Stimulated activated CD4-positive, alpha-beta T cell treated with anti-CD3 and anti-CD28 coated beads, TNF-alpha, amount 100 ng/mL, for 1 hour (primary cell): ENCODE data around the gene PMS2.
"Not testable (repeated sequence)": the region's sequence is repeated elsewhere in the genome, so short reads cannot be mapped to it uniquely, and the experiment has no call there.

Source experiments
- DNase-seq, 3 donors: peaks; one replicate each; pipeline ENCODE4 v3.0.0-alpha.2; 2020; ENCODE audit warnings: low read depth in 3 of 3, low spot score in 1 of 3

Gene PMS2

DNA sequence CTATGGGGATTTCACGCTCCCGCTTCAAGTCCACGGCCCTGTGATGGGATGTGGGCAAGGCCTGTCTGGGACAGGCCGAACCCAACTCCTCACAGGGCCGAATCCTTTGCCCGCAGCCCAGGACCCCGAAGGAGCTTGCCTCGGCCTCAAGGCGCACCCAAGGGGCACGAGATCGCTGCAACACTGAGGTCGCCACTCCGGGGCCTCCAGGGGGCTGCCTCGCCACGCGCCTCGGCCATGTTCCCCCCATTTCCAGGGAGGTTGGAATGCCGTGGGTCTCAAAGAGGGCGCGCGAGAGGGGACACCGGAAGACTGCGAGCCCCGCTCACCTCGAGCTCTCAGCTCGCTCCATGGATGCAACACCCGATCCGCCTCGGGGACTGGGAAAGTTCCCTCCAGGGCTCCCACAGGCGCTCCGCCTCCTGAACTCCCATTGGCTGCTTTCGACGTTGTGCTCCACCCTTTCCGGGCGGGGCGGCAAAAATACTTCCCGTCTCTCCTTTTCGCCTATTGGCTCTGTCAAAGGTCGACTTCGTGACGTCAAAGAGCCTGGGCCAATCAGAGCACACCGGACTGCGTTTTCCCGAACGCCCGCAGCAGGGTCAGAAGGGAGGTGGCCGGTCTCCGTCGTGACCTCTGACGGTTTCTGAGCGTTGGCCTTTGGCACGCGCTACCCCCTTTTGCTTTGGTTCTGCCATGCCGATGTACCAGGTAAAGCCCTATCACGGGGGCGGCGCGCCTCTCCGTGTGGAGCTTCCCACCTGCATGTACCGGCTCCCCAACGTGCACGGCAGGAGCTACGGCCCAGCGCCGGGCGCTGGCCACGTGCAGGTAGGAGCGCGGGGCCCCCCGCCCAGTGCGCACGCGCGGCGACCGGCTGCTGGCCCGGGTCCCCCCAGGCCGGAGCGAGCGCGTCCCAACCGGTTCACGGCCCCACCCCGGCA is at the start of gene PMS2, which contains the start of gene AIMP2:
Gene PMS2 (minus strand): TSS at position 382 of the 944 bp plus-strand sequence. CDS start 30 bp downstream, at position 352.
Gene AIMP2 (plus strand): TSS at position 605 of the 944 bp plus-strand sequence. CDS start 92 bp downstream, at position 697.
- DNase-seq: peak; percentile 81 to 91 (median 86)

DNA sequence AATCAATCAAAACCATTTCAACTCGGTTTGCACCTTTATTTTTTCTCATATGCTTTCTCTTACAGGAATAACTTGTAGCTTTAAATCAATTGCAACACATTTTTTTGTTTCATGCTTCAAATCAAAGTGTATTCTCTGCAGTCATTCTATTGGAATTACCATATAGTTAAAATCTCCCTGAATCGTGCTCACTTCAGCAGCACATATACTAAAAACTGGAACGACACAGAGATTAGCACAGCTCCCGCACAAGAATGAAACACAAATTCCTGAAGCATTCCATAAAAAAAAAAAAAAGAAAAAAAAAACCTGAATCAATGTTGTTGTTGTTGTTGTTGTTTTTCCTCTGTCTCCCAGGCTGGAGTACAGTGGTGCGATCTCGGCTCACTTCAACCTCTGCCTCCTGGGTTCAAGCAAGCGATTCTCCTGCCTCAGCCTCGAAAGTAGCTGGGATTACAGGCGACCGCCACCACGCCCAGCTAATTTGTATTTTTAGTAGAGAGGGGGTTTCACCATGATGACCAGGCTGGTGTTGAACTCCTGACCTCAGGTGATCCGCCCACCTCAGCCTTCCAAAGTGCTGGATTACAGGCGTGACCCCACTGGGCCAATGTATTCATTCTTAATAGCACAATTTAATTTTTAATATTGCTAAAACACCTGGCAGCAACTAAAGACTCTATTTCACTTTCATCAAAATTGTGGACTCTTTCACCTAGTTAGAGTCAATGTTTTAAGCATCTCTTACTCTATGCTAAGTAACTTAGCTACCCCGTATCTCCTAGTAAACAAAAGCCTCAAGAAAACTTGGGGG is 48.7 kb upstream of the PMS2 start:
- DNase-seq: no peak

- no peak for DNase-seq
These were observed 47.8 kb upstream of the PMS2 start for GRCh38 chr7:6056616-6057015.

DNA sequence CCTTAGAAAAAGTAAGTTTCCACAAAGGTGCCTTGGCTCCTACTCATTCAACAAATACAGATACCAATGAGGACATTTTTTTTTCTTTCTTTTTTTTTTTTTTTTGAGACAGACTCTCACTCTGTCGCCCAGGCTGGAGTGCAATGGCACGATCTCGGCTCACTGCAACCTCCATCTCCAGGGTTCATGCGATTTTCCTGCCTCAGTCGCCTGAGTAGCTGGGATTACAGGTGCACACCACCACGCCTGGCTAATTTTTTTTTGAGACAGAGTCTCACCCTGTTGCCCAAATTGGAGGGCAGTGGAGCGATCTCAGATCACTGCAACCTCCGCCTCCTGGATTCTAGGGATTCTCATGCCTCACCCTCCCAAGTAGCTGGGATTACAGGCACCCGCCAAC is 42.3 kb upstream of the PMS2 start:
- DNase-seq: not testable (repeated sequence)

GRCh38 chr7:6049780-6050179 is 40.9 kb upstream of the PMS2 start:
- no peak for DNase-seq

GRCh38 chr7:6035686-6036085 is 26.8 kb upstream of the PMS2 start:
- DNase-seq: no peak

DNA sequence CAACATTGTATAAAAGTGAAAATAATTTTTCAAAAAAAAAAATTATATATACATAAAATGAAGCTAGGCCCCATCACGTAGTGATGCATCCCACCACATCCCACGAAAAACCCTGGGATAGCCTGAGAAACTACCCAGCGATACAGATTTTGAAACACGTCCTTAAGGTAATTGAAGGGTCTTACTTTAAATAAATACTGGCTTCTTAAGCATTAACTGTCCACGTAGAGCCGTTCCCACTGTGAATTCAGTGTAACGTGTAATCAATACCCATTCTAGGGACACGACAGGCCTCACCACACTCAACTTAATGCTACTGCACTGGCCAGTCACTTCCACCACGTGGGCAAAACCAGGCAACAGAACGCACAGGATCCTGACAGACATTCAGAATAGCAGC is 26.3 kb upstream of the PMS2 start:
- DNase-seq: no peak

- no peak for DNase-seq
These were observed 23.8 kb upstream of the PMS2 start for GRCh38 chr7:6032641-6033040.

DNA sequence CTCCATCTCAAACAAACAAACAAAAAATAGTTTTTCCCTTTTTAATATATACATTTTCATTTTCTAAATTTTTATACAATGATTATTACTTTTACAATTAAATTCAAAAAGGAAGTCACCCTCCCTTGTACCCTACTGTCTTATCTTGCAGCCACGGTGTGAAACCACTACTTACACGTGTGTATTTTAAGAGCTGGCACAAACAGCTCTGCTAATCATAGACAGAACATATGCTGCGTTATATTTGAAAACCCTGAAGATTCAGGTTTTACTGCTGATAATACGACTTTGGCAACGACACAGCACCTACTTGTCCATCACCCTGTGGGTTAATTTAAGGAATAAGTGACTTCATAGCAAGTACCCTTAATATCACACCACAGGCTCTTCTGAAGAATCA is 23.3 kb upstream of the PMS2 start:
- DNase-seq: no peak

DNA sequence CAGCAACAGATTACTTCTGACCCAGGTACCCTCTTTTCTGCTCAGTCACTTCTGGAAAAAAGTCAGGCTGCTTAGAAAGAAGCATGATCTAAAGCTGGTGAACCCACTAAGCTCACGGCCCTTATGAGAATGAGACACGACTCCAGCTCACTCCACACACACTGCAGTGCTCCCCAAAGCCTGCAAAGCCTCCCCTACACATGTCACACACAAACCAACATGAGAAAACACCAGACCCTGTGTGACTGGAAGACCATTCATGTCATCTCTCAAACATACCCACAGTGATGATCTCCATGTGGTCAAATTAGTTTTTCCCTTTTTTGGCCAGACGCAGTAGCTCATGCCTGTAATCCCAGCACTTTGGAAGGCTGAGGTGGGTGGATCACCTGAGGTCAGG is 22.7 kb upstream of the PMS2 start:
- DNase-seq: no peak

DNA sequence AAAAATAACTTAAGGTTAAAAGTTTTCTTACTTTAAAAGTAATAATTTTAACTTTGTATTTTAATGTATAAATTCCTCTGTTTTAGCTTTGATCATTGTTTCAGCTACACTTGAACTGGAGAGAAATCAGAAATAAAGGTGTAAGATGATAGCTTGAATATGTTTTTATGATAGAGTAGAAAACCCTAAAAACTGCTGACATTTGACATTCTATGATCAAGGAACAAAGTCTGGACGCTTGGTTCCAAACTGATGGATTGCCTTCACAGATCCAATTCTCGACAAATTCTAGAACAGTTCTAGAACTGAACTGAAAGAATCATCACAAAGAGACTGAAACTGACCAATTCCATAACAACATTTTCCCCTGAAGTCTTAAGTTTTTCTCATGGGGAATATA is 22.1 kb upstream of the PMS2 start, which contains the start of gene ANKRD61:
Gene ANKRD61 (plus strand): TSS at position 389 of the 400 bp plus-strand sequence. CDS start 0 bp downstream, at position 389.
- DNase-seq: no peak

DNA sequence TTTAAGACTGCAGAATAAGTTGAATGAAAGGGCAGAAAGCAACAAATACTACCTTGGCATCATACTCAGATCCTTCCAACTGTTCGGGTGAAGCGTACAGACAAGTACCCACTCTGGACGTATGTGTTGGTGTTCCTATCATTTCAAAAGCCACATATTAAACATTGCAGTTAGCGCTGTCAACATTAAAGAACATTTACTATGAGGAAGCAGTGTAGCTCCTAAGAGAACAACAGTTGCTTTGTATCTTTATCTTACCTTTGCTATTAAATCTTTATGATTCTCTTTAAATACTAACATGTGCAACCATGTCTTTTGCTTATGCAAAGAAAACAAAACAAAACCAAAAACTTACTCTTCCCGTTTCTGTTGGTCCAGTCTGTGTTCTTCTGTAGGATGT is 19.7 kb upstream of the PMS2 start:
- DNase-seq: no peak

- DNase-seq: no peak
These were observed 19.0 kb upstream of the PMS2 start for GRCh38 chr7:6027806-6028365.

DNA sequence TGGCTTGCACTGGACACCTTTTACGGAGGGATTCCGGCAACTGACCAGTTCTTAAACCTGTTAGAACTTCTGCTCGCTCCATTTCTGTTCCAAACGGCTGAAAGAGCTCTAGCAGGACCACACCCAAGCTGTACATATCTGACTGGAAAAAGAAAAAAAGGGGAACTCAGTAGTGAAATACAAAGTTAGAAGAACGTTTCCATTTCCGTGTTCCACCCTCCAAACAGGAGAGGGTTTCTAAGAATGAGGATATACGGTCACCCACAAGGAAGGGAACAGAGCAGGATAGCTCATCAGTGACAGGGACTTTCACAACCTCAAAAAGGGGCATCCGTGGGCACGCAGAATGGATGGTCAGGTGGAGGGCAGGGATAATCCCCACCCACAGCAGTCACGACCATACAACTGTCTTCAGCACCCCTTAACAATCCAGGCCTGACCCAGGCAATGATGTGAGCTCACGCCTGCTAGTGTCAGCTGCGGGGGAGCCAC is 18.0 kb upstream of the PMS2 start:
- no peak for DNase-seq

DNA sequence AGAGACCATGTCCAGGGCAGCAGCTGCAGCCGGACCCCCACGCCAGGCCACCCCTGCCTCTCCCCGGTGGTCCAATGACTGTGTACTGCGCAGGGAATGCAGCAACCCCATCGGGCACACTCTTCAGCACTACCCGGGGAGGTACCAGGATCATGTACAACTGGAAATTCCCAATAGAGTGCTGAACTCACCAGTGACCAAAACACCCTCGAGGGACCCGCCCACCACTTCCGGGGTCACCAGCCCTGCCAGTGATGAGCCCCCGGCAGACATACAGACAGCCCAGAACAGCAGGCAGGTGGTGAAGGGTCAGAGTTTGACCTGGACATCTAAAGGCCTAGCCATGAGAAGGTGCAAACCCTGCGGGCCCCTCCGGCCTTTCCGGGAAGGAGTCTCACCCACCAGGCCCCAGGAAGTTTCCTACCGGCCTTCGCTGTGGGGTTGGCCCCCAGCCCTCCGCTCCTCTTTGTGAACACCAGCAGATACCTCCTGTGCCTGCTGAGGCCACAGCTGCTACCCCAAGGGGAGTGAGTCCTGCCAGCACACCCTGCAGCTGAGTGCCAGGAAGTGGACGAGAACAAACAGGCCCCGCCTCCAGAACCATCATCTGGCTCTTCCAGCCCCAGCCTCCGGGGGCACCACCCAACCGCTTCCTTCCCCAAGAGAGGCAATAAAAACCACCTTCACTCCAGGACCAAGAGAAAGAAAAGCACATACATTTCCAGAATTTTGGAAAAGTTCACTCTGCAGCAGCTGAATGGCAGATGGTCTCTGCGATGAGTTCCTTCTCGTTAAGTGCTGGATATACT is 17.4 kb upstream of the PMS2 start:
- peak; percentile 21 to 30 (median 30) for DNase-seq

GRCh38 chr7:6023974-6024435 is 15.2 kb upstream of the PMS2 start:
- no peak for DNase-seq

DNA sequence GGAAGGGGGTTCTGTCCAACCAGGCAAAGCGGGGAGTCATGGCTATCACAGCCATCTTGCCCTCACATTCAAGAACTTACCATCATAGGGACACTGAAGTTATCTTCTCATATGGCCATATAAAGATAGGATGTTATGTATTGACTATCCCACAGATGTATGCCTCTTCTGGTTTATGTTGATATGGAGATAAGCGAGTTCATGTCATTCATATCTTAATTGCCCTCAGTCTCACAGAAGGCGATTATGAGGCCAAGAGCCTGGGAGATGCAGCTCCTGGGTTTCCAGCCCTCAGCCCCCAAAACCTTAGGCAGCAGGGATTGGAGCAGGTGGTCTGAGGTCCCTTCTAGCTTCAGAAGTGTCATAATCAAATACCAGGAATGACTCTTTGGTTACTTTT is 13.9 kb upstream of the PMS2 start:
- no peak for DNase-seq

- no peak for DNase-seq
These were observed 11.8 kb upstream of the PMS2 start for GRCh38 chr7:6020371-6021286.

DNA sequence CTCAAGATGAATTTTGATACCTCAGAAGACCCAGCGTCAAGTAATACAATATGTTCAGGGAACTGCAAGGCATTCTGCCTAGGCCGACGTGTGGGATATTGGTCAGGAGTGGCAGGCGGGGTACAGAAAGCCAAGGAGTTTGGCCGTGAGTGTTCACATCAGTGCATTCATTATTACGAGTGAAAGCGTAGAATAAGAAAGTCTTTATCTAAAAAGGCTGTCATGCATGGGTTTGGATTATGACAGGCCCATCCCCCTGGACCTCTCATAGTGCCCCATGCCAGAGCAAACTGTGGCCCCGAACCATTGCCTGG is 7.8 kb upstream of the PMS2 start:
- no peak for DNase-seq
